ENCODE results near the gene RGS7. TPM values are rescaled to one million over a fixed set of nuclear protein-coding genes. Genes with fewer than 3 reads are reported as not detected.

The RGS7 gene
- total and polyA plus RNA-seq, 2 of the 4 experiments (the other 2 are of a cell fraction): 0.58 to 0.72 TPM

DNA sequence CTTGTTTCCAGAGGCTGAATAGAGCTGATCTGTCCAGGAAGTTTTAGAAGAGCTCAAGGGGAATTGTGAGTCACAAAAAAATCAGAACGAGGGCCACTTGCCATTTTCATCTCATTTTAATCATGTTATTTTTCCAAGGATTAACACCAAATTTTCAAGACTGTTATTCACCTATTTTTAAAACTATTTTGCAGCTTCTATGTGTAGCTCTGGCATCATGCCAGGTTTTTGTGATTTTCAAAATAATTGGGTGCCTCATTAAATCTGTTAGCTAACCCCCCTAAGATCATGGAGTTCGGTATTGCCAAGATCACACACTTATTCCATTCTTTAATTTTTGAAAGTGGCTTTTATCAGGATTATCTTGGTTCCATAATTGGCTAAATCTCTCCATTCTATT lies 90.9 kb downstream of the RGS7 start:
- Histone ChIP-seq H3K9me3 (ENCODE audit: control insufficient read depth, insufficient read depth, low read length) (peaks cover 21% of the 10 kb centered on the region), H3K27ac (ENCODE audit: insufficient read depth, low read length) (no peak overlapping the region), H3K4me2 (ENCODE audit: low read depth, low read length) (no peak overlapping the region), H3K4me1 (ENCODE audit: control insufficient read depth, insufficient read depth, low read length) (no peaks in the 10 kb centered on the region), H3K23ac (ENCODE audit: low read depth, low read length) (no peak overlapping the region), H4K91ac (ENCODE audit: insufficient read depth, low read depth, low read length) (no peak overlapping the region), H4K8ac (ENCODE audit: low read depth in 2 of 2, low read length in 2 of 2) (no peak overlapping the region), H2BK120ac (ENCODE audit: low read depth, low read length) (no peak overlapping the region), H4K5ac (ENCODE audit: low read depth, low read length) (no peak overlapping the region), H3K56ac (ENCODE audit: extremely low read depth, insufficient read depth, low read length) (no peak overlapping the region), H3K36me3 (ENCODE audit: control insufficient read depth, insufficient read depth, low read length) (no peaks in the 10 kb centered on the region), H3K79me1 (ENCODE audit: low read depth in 1 of 2, low read length in 2 of 2) (no peaks in the 10 kb centered on the region), H3K18ac (ENCODE audit: low read depth, low read length) (no peak overlapping the region), H3K9ac (ENCODE audit: low read depth, low read length) (no peak overlapping the region), H3K14ac (replicated peaks; ENCODE audit: low read depth, low read length) (no peak overlapping the region), H4K20me1 (ENCODE audit: insufficient read depth, low read length) (no peaks in the 10 kb centered on the region), H2BK15ac (ENCODE audit: low read depth, low read length) (no peak overlapping the region), H3K27me3 (ENCODE audit: control insufficient read depth, insufficient read depth, low read length) (no peaks in the 10 kb centered on the region), H3K4me3 (ENCODE audit: insufficient read depth, low read depth, low read length) (no peak overlapping the region), H2AFZ (replicated peaks; ENCODE audit: low read length, poor library complexity) (no peak overlapping the region), H2AK9ac (replicated peaks; ENCODE audit: low read depth, low read length, poor library complexity) (no peak overlapping the region), H2AK5ac (ENCODE audit: low read depth, low read length) (no peak overlapping the region), H2BK20ac (ENCODE audit: low read depth, low read length) (no peak overlapping the region), H3K4ac (ENCODE audit: low read depth, low read length) (no peak overlapping the region), H3K9me1 (ENCODE audit: insufficient read depth, low read length) (no peaks in the 10 kb centered on the region), H2BK5ac (ENCODE audit: low read depth, low read length, poor library complexity, severe bottlenecking) (no peak overlapping the region)
- POLR2A ChIA-PET (ENCODE audit: unreplicated experiment): no interaction called here
- dilution Hi-C loops (cut with HindIII; ENCODE audit: low sequenced_read_pairs, unreplicated experiment) (no loop called here), intact Hi-C loops (cut with micrococcal nuclease) (no loop called here), in situ Hi-C loops (cut with MboI; ENCODE audit: low sequenced_read_pairs) (no loop called here)
- DNase-seq (no peak), ATAC-seq (ENCODE audit: low read depth) (no peak)
- BruUV-seq (replicated peaks): no TSS peak
- TF ChIP-seq FOS (IDR thresholded peaks at IDR 0.05; ENCODE audit: low read depth, low read length): no peak
- TF ChIP-seq MAFK (IDR thresholded peaks at IDR 0.05; ENCODE audit: low read depth, low read length): no peak
- TF ChIP-seq CEBPB (IDR thresholded peaks at IDR 0.05; ENCODE audit: low read depth, low read length): no peak
- TF ChIP-seq CHD1 (IDR thresholded peaks at IDR 0.05; ENCODE audit: low read depth, low read length): no peak
- TF ChIP-seq RCOR1 (IDR thresholded peaks at IDR 0.05; ENCODE audit: insufficient replicate concordance, low read length): no peak
- no peak for TF ChIP-seq MAZ (IDR thresholded peaks at IDR 0.05; ENCODE audit: borderline replicate concordance, low read depth, low read length)
- TF ChIP-seq RAD21 (IDR thresholded peaks at IDR 0.05; ENCODE audit: low read length): no peak
- CTCF ChIA-PET: no interaction called here
- WGBS, 2 experiments (ENCODE audit: extremely low coverage in 2 of 2, insufficient read length in 1 of 2): no CpG with 5 or more reads among the region's 2 CpGs

Data from IMR-90 (cell line).